Cardiac muscle cell (in vitro differentiated cells and primary cell): Measurements from ENCODE around the gene TXK. TPM values are rescaled to one million over a fixed set of nuclear protein-coding genes. Genes with fewer than 3 reads are reported as not detected.

Source experiments
- DNase-seq, 2 donors: peaks; one replicate each; pipeline versions ENCODE4 v3.0.0 to v3.0.0-alpha.2; 2010 to 2017; ENCODE audit warnings: low read depth in 1 of 2, low spot score in 1 of 2
- H3K27ac ChIP-seq: fragments of 200-600 bp; sonication (generic); 2 replicates; pipeline ENCODE4 v1.5.1; 2016
- H3K27me3 ChIP-seq: fragments of 200-600 bp; sonication (generic); 2 replicates; pipeline ENCODE4 v1.6.0; 2016; ENCODE audit warnings: control low read depth
- H3K36me3 ChIP-seq: fragments of 200-600 bp; sonication (generic); 2 replicates; pipeline ENCODE4 v1.5.1; 2016; ENCODE audit warnings: control low read depth
- H3K4me1 ChIP-seq: fragments of 200-600 bp; sonication (generic); 2 replicates; pipeline ENCODE4 v1.8.1; 2017; ENCODE audit warnings: low read depth, mild to moderate bottlenecking, mixed run types
- H3K4me3 ChIP-seq: fragments of 200-600 bp; sonication (generic); 2 replicates; pipeline ENCODE4 v1.5.1; 2016; ENCODE audit warnings: mild to moderate bottlenecking
- H3K9me3 ChIP-seq: fragments of 200-600 bp; sonication (generic); 2 replicates; pipeline ENCODE4 v1.5.1; 2017; ENCODE audit warnings: low read depth, mild to moderate bottlenecking, control low read depth
- polyA plus RNA-seq: library from polyadenylated mRNA; unstranded; fragments of >200 nt; fragmentation: Nextera tagmentation; extraction: Ambion mirVana; gene quantifications from 2 replicates; pipeline ENCODE4 v1.2.1, GENCODE V29; 2016
- total RNA-seq: library from RNA; depleted of rRNA; stranded (reverse); fragments of >200 nt; gene quantifications from 2 replicates; pipeline ENCODE4 v1.2.3, GENCODE V29; 2016
- TF ChIP-seq, protein P1 (sequence below): IDR thresholded peaks from 2 replicates; pipeline ENCODE4 v1.5.1; 2012; ENCODE audit warnings: low read depth, mild to moderate bottlenecking, low read length

TXK gene
- total and polyA plus RNA-seq, 2 experiments from 2014 or later: 0.83 to 0.93 TPM

DNA sequence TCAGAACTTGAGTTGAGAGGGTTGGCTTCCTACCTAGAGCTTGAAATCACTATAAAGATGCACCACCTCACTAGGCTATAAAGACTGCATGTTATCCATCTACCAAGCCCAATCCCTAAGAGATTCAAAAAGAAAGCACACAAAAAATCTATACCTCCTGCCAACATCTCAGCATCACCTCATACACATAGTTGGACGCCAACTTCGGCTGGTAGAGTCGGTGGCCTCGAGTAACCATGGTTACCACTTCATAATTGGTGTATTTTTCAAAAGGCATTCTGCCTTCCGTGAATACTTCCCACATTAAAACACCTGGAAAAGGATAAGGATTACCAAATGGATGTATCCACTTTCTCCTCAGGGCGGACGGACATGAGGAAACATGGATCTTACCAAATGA, 4.5 kb upstream of the TXK start:
- no peak for DNase-seq
- Histone ChIP-seq H3K4me1 (no peaks in the 10 kb centered on the region), H3K27me3 (no peaks in the 10 kb centered on the region), H3K27ac (no peak overlapping the region), H3K36me3 (no peaks in the 10 kb centered on the region), H3K4me3 (no peak overlapping the region), H3K9me3 (no peaks in the 10 kb centered on the region)
- TF ChIP-seq, protein P1, sequence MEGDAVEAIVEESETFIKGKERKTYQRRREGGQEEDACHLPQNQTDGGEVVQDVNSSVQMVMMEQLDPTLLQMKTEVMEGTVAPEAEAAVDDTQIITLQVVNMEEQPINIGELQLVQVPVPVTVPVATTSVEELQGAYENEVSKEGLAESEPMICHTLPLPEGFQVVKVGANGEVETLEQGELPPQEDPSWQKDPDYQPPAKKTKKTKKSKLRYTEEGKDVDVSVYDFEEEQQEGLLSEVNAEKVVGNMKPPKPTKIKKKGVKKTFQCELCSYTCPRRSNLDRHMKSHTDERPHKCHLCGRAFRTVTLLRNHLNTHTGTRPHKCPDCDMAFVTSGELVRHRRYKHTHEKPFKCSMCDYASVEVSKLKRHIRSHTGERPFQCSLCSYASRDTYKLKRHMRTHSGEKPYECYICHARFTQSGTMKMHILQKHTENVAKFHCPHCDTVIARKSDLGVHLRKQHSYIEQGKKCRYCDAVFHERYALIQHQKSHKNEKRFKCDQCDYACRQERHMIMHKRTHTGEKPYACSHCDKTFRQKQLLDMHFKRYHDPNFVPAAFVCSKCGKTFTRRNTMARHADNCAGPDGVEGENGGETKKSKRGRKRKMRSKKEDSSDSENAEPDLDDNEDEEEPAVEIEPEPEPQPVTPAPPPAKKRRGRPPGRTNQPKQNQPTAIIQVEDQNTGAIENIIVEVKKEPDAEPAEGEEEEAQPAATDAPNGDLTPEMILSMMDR: no peak

DNA sequence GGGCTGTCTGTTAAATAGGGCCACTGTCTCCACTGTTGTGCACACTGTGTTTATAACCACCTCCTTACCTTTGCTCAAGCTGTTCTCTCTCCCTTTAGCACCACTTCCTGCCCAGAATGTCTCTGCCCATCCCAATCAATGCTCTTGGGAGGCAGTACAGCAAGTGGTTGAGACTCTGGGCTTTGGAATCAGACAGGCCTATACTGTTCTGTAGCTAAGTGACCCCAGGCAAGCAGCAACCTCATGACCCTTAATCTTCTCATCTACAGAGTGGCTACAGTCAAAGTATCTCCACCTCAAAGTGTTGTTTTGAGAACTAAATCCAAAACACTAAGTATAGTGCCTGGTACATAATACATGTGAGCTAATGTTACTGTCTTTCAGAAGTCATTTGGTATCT, 3.8 kb upstream of the TXK start:
- Histone ChIP-seq H3K4me1 (no peaks in the 10 kb centered on the region), H3K27ac (no peak overlapping the region), H3K9me3 (no peaks in the 10 kb centered on the region), H3K27me3 (no peaks in the 10 kb centered on the region), H3K36me3 (no peaks in the 10 kb centered on the region), H3K4me3 (no peak overlapping the region)
- DNase-seq: no peak
- TF ChIP-seq, protein P1: no peak

DNA sequence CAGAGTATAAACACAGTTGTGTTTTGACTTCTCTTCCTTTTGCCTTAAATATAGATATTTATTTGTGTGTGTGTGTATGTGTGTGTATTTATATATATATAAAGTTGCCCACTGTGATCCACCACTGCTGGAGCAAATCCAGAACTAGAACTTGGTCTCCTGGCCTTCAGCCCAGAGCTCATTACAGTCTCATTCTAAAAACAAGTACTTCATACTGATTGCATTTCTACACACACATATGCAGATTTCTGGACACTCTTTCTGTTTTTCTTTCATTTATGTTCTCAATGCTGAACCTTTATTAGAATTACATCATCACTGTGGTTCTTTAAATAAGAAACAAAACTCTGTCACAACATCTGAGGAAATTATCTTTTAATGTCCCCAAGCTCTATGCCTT, 381 bp downstream of the TXK start:
- no peaks in the 10 kb centered on the region for H3K36me3 ChIP-seq
- H3K27ac ChIP-seq: no peak overlapping the region
- no peak overlapping the region for H3K4me3 ChIP-seq
- peaks cover 6% of the 10 kb centered on the region for H3K4me1 ChIP-seq
- TF ChIP-seq, protein P1: no peak
- peak in 1 of 2 donors; percentile 27 for DNase-seq
- no peaks in the 10 kb centered on the region for H3K27me3 ChIP-seq
- H3K9me3 ChIP-seq: no peaks in the 10 kb centered on the region

DNA sequence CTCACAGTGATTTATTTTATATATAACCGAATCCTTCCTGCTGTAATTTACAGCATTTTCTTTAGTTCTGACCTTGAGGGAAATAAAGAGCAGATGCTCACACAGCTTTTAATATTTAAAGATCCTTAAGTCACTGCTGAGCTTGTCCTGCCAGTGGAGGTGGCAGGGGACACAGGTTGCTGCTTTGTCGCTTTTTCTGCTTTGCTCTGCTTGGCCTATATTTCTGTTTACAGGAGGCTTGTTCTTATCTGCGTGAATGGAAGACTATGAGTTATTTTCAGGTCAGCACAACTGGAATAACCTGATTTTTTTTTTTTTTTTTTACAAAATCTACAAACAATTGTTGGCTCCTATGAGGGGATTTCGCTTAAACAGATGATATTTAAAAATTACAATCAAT, 2.3 kb downstream of the TXK start:
- H3K9me3 ChIP-seq: no peaks in the 10 kb centered on the region
- H3K27ac ChIP-seq: no peak overlapping the region
- peaks cover 19% of the 10 kb centered on the region for H3K4me1 ChIP-seq
- DNase-seq: no peak
- no peaks in the 10 kb centered on the region for H3K27me3 ChIP-seq
- TF ChIP-seq, protein P1: no peak
- no peak overlapping the region for H3K4me3 ChIP-seq
- H3K36me3 ChIP-seq: no peaks in the 10 kb centered on the region

DNA sequence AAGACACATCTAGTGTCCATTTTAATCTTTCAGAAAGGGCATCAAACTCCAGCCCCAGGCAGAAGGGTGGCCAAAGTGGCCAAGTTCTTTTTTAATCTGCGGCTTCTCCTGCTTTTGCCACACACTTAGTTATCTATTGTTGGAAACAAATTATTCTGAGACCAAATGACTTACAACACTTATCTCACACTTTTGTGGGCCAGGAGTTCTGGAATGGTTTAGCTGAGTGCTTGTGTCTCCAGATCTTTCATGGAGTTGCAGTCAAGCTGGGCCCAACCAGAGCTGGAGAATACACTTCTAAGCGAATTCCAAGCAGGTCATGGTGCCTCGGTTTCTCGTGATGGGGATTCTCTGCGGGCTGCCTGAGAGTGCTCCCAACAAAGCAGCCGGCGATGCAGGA, 4.0 kb downstream of the TXK start:
- Histone ChIP-seq H3K4me1 (peaks cover 19% of the 10 kb centered on the region), H3K9me3 (no peaks in the 10 kb centered on the region), H3K36me3 (no peaks in the 10 kb centered on the region), H3K27ac (no peak overlapping the region), H3K27me3 (no peaks in the 10 kb centered on the region), H3K4me3 (no peak overlapping the region)
- TF ChIP-seq, protein P1: no peak
- DNase-seq: no peak
